ENCODE results near the gene CDH13. TPM values are rescaled to one million over a fixed set of nuclear protein-coding genes. Genes with fewer than 3 reads are reported as not detected.

The CDH13 gene
- total and polyA plus RNA-seq, 7 donors: 6.1 to 30.7 (median 22.8) TPM

- WGBS, 3 donors: 71 to 77% (median 77%) methylated on average over 3 of the region's 3 CpGs
Measured at GRCh38 chr16:83552228-83552627, 925.5 kb downstream of the CDH13 start.

GRCh38 chr16:83552930-83553329, 926.2 kb downstream of the CDH13 start:
- no peak for TF ChIP-seq CTCF (IDR thresholded peaks at IDR 0.05)
- intact Hi-C loops (cut with DNase I): no loop called here
- no peaks in the 10 kb centered on the region for H3K27me3 ChIP-seq (ENCODE audit: insufficient read depth in 3 of 3, low read length in 2 of 3)
- H3K4me1 ChIP-seq: no peaks in the 10 kb centered on the region
- no peaks in the 10 kb centered on the region for H3K36me3 ChIP-seq (ENCODE audit: insufficient read depth in 1 of 2, low read depth in 1 of 2)
- H3K9me3 ChIP-seq: no peaks in the 10 kb centered on the region
- no peak for ATAC-seq
- no peak overlapping the region for H3K27ac ChIP-seq
- no peak for DNase-seq
- H3K4me3 ChIP-seq: no peak overlapping the region
- 89 to 95% (median 94%) methylated on average over 6 to 9 of the region's 10 CpGs for WGBS, 3 donors

More at GRCh38 chr16:83552228-83552627, 925.5 kb downstream of the CDH13 start:
- no peak overlapping the region for H3K4me3 ChIP-seq
- H3K27me3 ChIP-seq (ENCODE audit: insufficient read depth in 3 of 3, low read length in 2 of 3): no peaks in the 10 kb centered on the region
- no peaks in the 10 kb centered on the region for H3K4me1 ChIP-seq
- TF ChIP-seq CTCF (IDR thresholded peaks at IDR 0.05): no peak
- H3K27ac ChIP-seq: no peak overlapping the region
- DNase-seq (no peak), ATAC-seq (no peak)
- no peaks in the 10 kb centered on the region for H3K36me3 ChIP-seq (ENCODE audit: insufficient read depth in 1 of 2, low read depth in 1 of 2)
- intact Hi-C loops (cut with DNase I): no loop called here
- H3K9me3 ChIP-seq: no peaks in the 10 kb centered on the region

DNA sequence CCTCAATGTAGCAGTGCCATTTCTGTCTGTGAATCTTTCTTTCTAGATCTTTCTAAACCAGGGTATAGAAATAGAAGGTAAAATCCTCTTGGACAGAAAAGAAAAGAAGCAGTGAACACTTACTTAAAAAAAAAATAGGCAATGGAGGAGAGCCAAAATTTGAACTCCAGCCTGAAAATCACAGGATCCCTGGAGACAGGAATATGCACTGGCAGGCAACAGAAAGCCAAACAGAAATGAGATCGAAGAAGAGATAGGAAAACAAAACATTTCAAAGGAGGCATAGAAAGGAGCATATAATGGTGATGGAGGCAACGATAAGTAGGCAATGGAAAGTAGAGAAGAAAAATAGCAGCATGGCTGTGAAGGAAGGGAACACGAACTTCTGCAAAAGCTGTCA, 927.3 kb downstream of the CDH13 start:
- no peak for TF ChIP-seq CTCF (IDR thresholded peaks at IDR 0.05)
- intact Hi-C loops (cut with DNase I): no loop called here
- no peaks in the 10 kb centered on the region for H3K4me1 ChIP-seq
- H3K27ac ChIP-seq: no peak overlapping the region
- DNase-seq (no peak), ATAC-seq (no peak)
- H3K9me3 ChIP-seq: no peaks in the 10 kb centered on the region
- H3K4me3 ChIP-seq: no peak overlapping the region
- WGBS, 3 donors: 52 to 64% (median 59%) methylated on average over 3 of the region's 3 CpGs
- H3K27me3 ChIP-seq (ENCODE audit: insufficient read depth in 3 of 3, low read length in 2 of 3): no peaks in the 10 kb centered on the region
- H3K36me3 ChIP-seq (ENCODE audit: insufficient read depth in 1 of 2, low read depth in 1 of 2): no peaks in the 10 kb centered on the region

GRCh38 chr16:83554540-83554939, 927.8 kb downstream of the CDH13 start:
- no peak overlapping the region for H3K27ac ChIP-seq
- no peaks in the 10 kb centered on the region for H3K4me1 ChIP-seq
- no peaks in the 10 kb centered on the region for H3K27me3 ChIP-seq (ENCODE audit: insufficient read depth in 3 of 3, low read length in 2 of 3)
- DNase-seq (no peak), ATAC-seq (no peak)
- no peak for TF ChIP-seq CTCF (IDR thresholded peaks at IDR 0.05)
- H3K36me3 ChIP-seq (ENCODE audit: insufficient read depth in 1 of 2, low read depth in 1 of 2): no peaks in the 10 kb centered on the region
- no peaks in the 10 kb centered on the region for H3K9me3 ChIP-seq
- H3K4me3 ChIP-seq: no peak overlapping the region
- WGBS, 3 donors: 90 to 100% (median 95%) methylated on average over 1 of the region's 1 CpG
- intact Hi-C loops (cut with DNase I): no loop called here

GRCh38 chr16:83561876-83562275, 935.1 kb downstream of the CDH13 start:
- H3K4me1 ChIP-seq: no peaks in the 10 kb centered on the region
- intact Hi-C loops (cut with DNase I): no loop called here
- no peak for ATAC-seq
- H3K9me3 ChIP-seq: no peaks in the 10 kb centered on the region
- no peaks in the 10 kb centered on the region for H3K27me3 ChIP-seq (ENCODE audit: insufficient read depth in 3 of 3, low read length in 2 of 3)
- H3K4me3 ChIP-seq: no peak overlapping the region
- WGBS, 3 donors: 86 to 93% (median 93%) methylated on average over 2 of the region's 2 CpGs
- TF ChIP-seq CTCF (IDR thresholded peaks at IDR 0.05): no peak
- no peak for DNase-seq
- no peaks in the 10 kb centered on the region for H3K36me3 ChIP-seq (ENCODE audit: insufficient read depth in 1 of 2, low read depth in 1 of 2)
- no peak overlapping the region for H3K27ac ChIP-seq

All from psoas muscle (tissue), 8 donors.